Measurements from ENCODE around the gene SPECC1. TPM values are rescaled to one million over a fixed set of nuclear protein-coding genes. Genes with fewer than 3 reads are reported as not detected.
A peak's percentile ranks its signal among the peaks of the same experiment; 100 is the strongest.

Gene SPECC1
- total RNA-seq, 1 donor from 2014 or later = 83.0 TPM

- H3K27me3 Mint-ChIP-seq (ENCODE audit: low read depth, unreplicated experiment) = no peaks in the 10 kb centered on the region
Observed at GRCh38 chr17:20171741-20172365, 162.7 kb downstream of the SPECC1 start.

GRCh38 chr17:20172376-20172775, 163.2 kb downstream of the SPECC1 start:
- Histone ChIP-seq H3K36me3 (ENCODE audit: insufficient read depth, low read length) (no peaks in the 10 kb centered on the region), H3K9ac (ENCODE audit: low read length) (no peak overlapping the region), H3K4me1 (ENCODE audit: insufficient read depth, low read length) (peaks cover 34% of the 10 kb centered on the region), H3K79me2 (ENCODE audit: insufficient read depth, low read length) (peaks cover 90% of the 10 kb centered on the region), H4K20me1 (ENCODE audit: insufficient read depth, low read length) (no peaks in the 10 kb centered on the region), H3K27me3 (ENCODE audit: insufficient read depth, low read length) (no peaks in the 10 kb centered on the region), H3K4me2 (ENCODE audit: low read length) (no peak overlapping the region), H2AFZ (ENCODE audit: low read depth, low read length) (no peak overlapping the region), H3K4me3 (ENCODE audit: insufficient read depth, low read depth, low read length) (no peak overlapping the region), H3K27ac (ENCODE audit: low read depth, low read length) (no peak overlapping the region), H3K9me3 (ENCODE audit: insufficient read depth, low read depth, low read length) (no peaks in the 10 kb centered on the region)
- Mint-ChIP-seq H3K9me3 (ENCODE audit: unreplicated experiment) (no peaks in the 10 kb centered on the region), H3K36me3 (ENCODE audit: low read depth, unreplicated experiment) (no peaks in the 10 kb centered on the region), H3K4me3 (ENCODE audit: unreplicated experiment) (peak overlapping the region; percentile 22), H3K27me3 (ENCODE audit: low read depth, unreplicated experiment) (no peaks in the 10 kb centered on the region), H3K27ac (ENCODE audit: unreplicated experiment) (peak overlapping the region; percentile 95), H3K4me1 (ENCODE audit: low read depth, unreplicated experiment) (peaks cover 65% of the 10 kb centered on the region)
- DNase-seq (ENCODE audit: low read depth) = no peak
- no peak for TF ChIP-seq EZH2 (IDR thresholded peaks at IDR 0.05; ENCODE audit: insufficient read depth, low read length)
- no peak for TF ChIP-seq CTCF (IDR thresholded peaks at IDR 0.05; ENCODE audit: insufficient read depth, low read depth, low read length)
- FAIRE-seq = no peak

More at GRCh38 chr17:20171741-20172365, 162.7 kb downstream of the SPECC1 start:
- Mint-ChIP-seq H3K9me3 (ENCODE audit: unreplicated experiment) (no peaks in the 10 kb centered on the region), H3K4me1 (ENCODE audit: low read depth, unreplicated experiment) (peaks cover 62% of the 10 kb centered on the region), H3K4me3 (ENCODE audit: unreplicated experiment) (peak overlapping the region; percentile 58), H3K36me3 (ENCODE audit: low read depth, unreplicated experiment) (no peaks in the 10 kb centered on the region), H3K27ac (ENCODE audit: unreplicated experiment) (peak overlapping the region; percentile 95)
- Histone ChIP-seq H3K4me2 (ENCODE audit: low read length) (no peak overlapping the region), H3K4me3 (ENCODE audit: insufficient read depth, low read depth, low read length) (no peak overlapping the region), H3K36me3 (ENCODE audit: insufficient read depth, low read length) (no peaks in the 10 kb centered on the region), H4K20me1 (ENCODE audit: insufficient read depth, low read length) (no peaks in the 10 kb centered on the region), H3K4me1 (ENCODE audit: insufficient read depth, low read length) (peaks cover 34% of the 10 kb centered on the region), H3K27me3 (ENCODE audit: insufficient read depth, low read length) (no peaks in the 10 kb centered on the region), H3K9ac (ENCODE audit: low read length) (no peak overlapping the region), H3K9me3 (ENCODE audit: insufficient read depth, low read depth, low read length) (no peaks in the 10 kb centered on the region), H3K79me2 (ENCODE audit: insufficient read depth, low read length) (peaks cover 89% of the 10 kb centered on the region), H2AFZ (ENCODE audit: low read depth, low read length) (no peak overlapping the region), H3K27ac (ENCODE audit: low read depth, low read length) (no peak overlapping the region)
- DNase-seq (ENCODE audit: low read depth) (peak; percentile 72), FAIRE-seq (no peak)
- TF ChIP-seq CTCF (IDR thresholded peaks at IDR 0.05; ENCODE audit: insufficient read depth, low read depth, low read length) = no peak
- no peak for TF ChIP-seq EZH2 (IDR thresholded peaks at IDR 0.05; ENCODE audit: insufficient read depth, low read length)

- H3K9ac ChIP-seq (ENCODE audit: low read length) = no peak overlapping the region
- DNase-seq (ENCODE audit: low read depth) (peak; percentile 23), FAIRE-seq (no peak)
- Mint-ChIP-seq H3K27ac (ENCODE audit: unreplicated experiment) (peak overlapping the region; percentile 95), H3K27me3 (ENCODE audit: low read depth, unreplicated experiment) (no peaks in the 10 kb centered on the region), H3K36me3 (ENCODE audit: low read depth, unreplicated experiment) (no peaks in the 10 kb centered on the region), H3K4me3 (ENCODE audit: unreplicated experiment) (no peak overlapping the region), H3K9me3 (ENCODE audit: unreplicated experiment) (no peaks in the 10 kb centered on the region), H3K4me1 (ENCODE audit: low read depth, unreplicated experiment) (peaks cover 63% of the 10 kb centered on the region)
- peaks cover 34% of the 10 kb centered on the region for H3K4me1 ChIP-seq (ENCODE audit: insufficient read depth, low read length)
- H3K4me3 ChIP-seq (ENCODE audit: insufficient read depth, low read depth, low read length) = no peak overlapping the region
- H3K4me2 ChIP-seq (ENCODE audit: low read length) = peak overlapping the region; percentile 83
- H3K36me3 ChIP-seq (ENCODE audit: insufficient read depth, low read length) = no peaks in the 10 kb centered on the region
- no peaks in the 10 kb centered on the region for H4K20me1 ChIP-seq (ENCODE audit: insufficient read depth, low read length)
- TF ChIP-seq EZH2 (IDR thresholded peaks at IDR 0.05; ENCODE audit: insufficient read depth, low read length) (no peak), CTCF (IDR thresholded peaks at IDR 0.05; ENCODE audit: insufficient read depth, low read depth, low read length) (no peak)
- H2AFZ ChIP-seq (ENCODE audit: low read depth, low read length) = no peak overlapping the region
- no peaks in the 10 kb centered on the region for H3K9me3 ChIP-seq (ENCODE audit: insufficient read depth, low read depth, low read length)
- H3K27me3 ChIP-seq (ENCODE audit: insufficient read depth, low read length) = no peaks in the 10 kb centered on the region
- peaks cover 85% of the 10 kb centered on the region for H3K79me2 ChIP-seq (ENCODE audit: insufficient read depth, low read length)
- peak overlapping the region; percentile 5 for H3K27ac ChIP-seq (ENCODE audit: low read depth, low read length)
Observed at GRCh38 chr17:20173091-20173490, 163.9 kb downstream of the SPECC1 start.

Measured in astrocyte (in vitro differentiated cells and primary cell).